Smooth muscle cell (in vitro differentiated cells): ENCODE measurements around the gene BEST2. TPM values are rescaled to one million over a fixed set of nuclear protein-coding genes. Genes with fewer than 3 reads are reported as not detected.

Experiments used
- DNase-seq: peaks from one replicate; lab custom pipeline; 2025; ENCODE audit not compliant: unreplicated experiment; lab: John Stamatoyannopoulos, UW
- H2AFZ ChIP-seq: fragments of 200-600 bp; sonication (generic); 2 replicates; pipeline ENCODE4 v1.6.0; 2016; ENCODE audit warnings: antibody characterized with exemption, low read depth, mild to moderate bottlenecking
- H3F3A ChIP-seq: fragments of 200-600 bp; sonication (generic); 2 replicates; pipeline ENCODE4 v1.6.0; 2017; ENCODE audit warnings: antibody characterized with exemption, low read depth
- H3K27ac ChIP-seq: fragments of 200-600 bp; sonication (generic); 2 replicates; pipeline ENCODE4 v1.5.1; 2016; ENCODE audit warnings: low read depth, mild to moderate bottlenecking
- H3K27me3 ChIP-seq: fragments of 200-600 bp; sonication (generic); 2 replicates; pipeline ENCODE4 v1.6.1; 2016; ENCODE audit warnings: low read depth, mild to moderate bottlenecking
- H3K36me3 ChIP-seq: fragments of 200-600 bp; sonication (generic); 2 replicates; pipeline ENCODE4 v1.5.1; 2016; ENCODE audit warnings: low read depth
- H3K4me1 ChIP-seq: fragments of 200-600 bp; sonication (generic); 2 replicates; pipeline ENCODE4 v1.5.1; 2016; ENCODE audit warnings: low read depth
- H3K4me2 ChIP-seq: fragments of 200-600 bp; sonication (generic); 2 replicates; pipeline ENCODE4 v1.6.0; 2016; ENCODE audit warnings: mild to moderate bottlenecking
- H3K4me3 ChIP-seq: fragments of 200-600 bp; sonication (generic); 2 replicates; pipeline ENCODE4 v1.5.1; 2016; ENCODE audit warnings: mild to moderate bottlenecking
- H3K79me2 ChIP-seq: fragments of 200-600 bp; sonication (generic); 2 replicates; pipeline ENCODE4 v1.6.0; 2016; ENCODE audit warnings: low read depth, mild to moderate bottlenecking
- H3K9ac ChIP-seq: fragments of 200-600 bp; sonication (generic); 2 replicates; pipeline ENCODE4 v1.6.0; 2016; ENCODE audit warnings: low read depth
- H3K9me3 ChIP-seq: fragments of 200-600 bp; sonication (generic); replicated peaks from 2 replicates; pipeline ENCODE4 v1.5.1; 2016; ENCODE audit warnings: low read depth
- H4K20me1 ChIP-seq: fragments of 200-600 bp; sonication (generic); 2 replicates; pipeline ENCODE4 v1.6.0; 2016; ENCODE audit warnings: low read depth
- CTCF ChIP-seq: fragments of 200-600 bp; sonication (generic); IDR thresholded peaks from 2 replicates; pipeline ENCODE4 v1.5.1; 2017; ENCODE audit warnings: borderline replicate concordance, mild to moderate bottlenecking, antibody characterized with exemption; ENCODE audit not compliant: insufficient read depth, poor library complexity, severe bottlenecking
- WGBS: methylation state at CpG from one replicate; pipeline ENCODE4 v1.1.7; 2016; ENCODE audit warnings: low lambda C conversion rate; 5-methylcytosine and 5-hydroxymethylcytosine counted together
- polyA plus RNA-seq: library from polyadenylated mRNA; unstranded; fragments of >200 nt; fragmentation: Nextera tagmentation; extraction: Ambion mirVana; gene quantifications from 2 replicates; pipeline ENCODE4 v1.2.1, GENCODE V29; 2016
- total RNA-seq: library from RNA; depleted of rRNA; stranded (reverse); fragments of >200 nt; gene quantifications from 2 replicates; pipeline ENCODE4 v1.2.3, GENCODE V29; 2014

BEST2 gene
- total and polyA plus RNA-seq, 2 experiments from 2014 or later = not detected

- peaks cover 6% of the 10 kb centered on the region for H3K4me1 ChIP-seq
- no peak overlapping the region for H3K4me3 ChIP-seq
- no peak overlapping the region for H3K9ac ChIP-seq
- H3K27me3 ChIP-seq = no peaks in the 10 kb centered on the region
- H4K20me1 ChIP-seq = no peaks in the 10 kb centered on the region
- no peaks in the 10 kb centered on the region for H3K9me3 ChIP-seq
- H2AFZ ChIP-seq = no peak overlapping the region
- H3K4me2 ChIP-seq = no peak overlapping the region
- TF ChIP-seq CTCF = no peak
- no peaks in the 10 kb centered on the region for H3K36me3 ChIP-seq
- no peak overlapping the region for H3K27ac ChIP-seq
- 96% methylated on average over 15 of the region's 15 CpGs for WGBS
- DNase-seq = no peak
- no peaks in the 10 kb centered on the region for H3K79me2 ChIP-seq
- H3F3A ChIP-seq = no peaks in the 10 kb centered on the region
Observed at GRCh38 chr19:12767666-12768065, 16.1 kb downstream of the BEST2 start.

- H3K27me3 ChIP-seq = no peaks in the 10 kb centered on the region
- peaks cover 7% of the 10 kb centered on the region for H3K4me1 ChIP-seq
- no peaks in the 10 kb centered on the region for H3K9me3 ChIP-seq
- no peaks in the 10 kb centered on the region for H3K36me3 ChIP-seq
- H4K20me1 ChIP-seq = no peaks in the 10 kb centered on the region
- peaks cover 13% of the 10 kb centered on the region for H3F3A ChIP-seq
- H3K27ac ChIP-seq = no peak overlapping the region
- H2AFZ ChIP-seq = no peak overlapping the region
- peak overlapping the region; percentile 12 for H3K4me2 ChIP-seq
- no peak for DNase-seq
- no peak overlapping the region for H3K9ac ChIP-seq
- no peak for TF ChIP-seq CTCF
- H3K4me3 ChIP-seq = no peak overlapping the region
- no peaks in the 10 kb centered on the region for H3K79me2 ChIP-seq
- WGBS = 44% methylated on average over 13 of the region's 37 CpGs
Observed at GRCh38 chr19:12769689-12770088, 18.1 kb downstream of the BEST2 start.

GRCh38 chr19:12770922-12771321, 19.3 kb downstream of the BEST2 start:
- no peak for TF ChIP-seq CTCF
- Histone ChIP-seq H3K36me3 (no peaks in the 10 kb centered on the region), H3K9me3 (no peaks in the 10 kb centered on the region), H3K27me3 (no peaks in the 10 kb centered on the region), H3K4me1 (peaks cover 12% of the 10 kb centered on the region), H3K4me2 (no peak overlapping the region), H3K79me2 (no peaks in the 10 kb centered on the region), H3K4me3 (no peak overlapping the region), H3F3A (peaks cover 15% of the 10 kb centered on the region), H3K9ac (no peak overlapping the region), H4K20me1 (no peaks in the 10 kb centered on the region), H2AFZ (no peak overlapping the region), H3K27ac (no peak overlapping the region)
- DNase-seq = no peak
- 98% methylated on average over 13 of the region's 13 CpGs for WGBS

GRCh38 chr19:12772323-12772722, 20.7 kb downstream of the BEST2 start:
- Histone ChIP-seq H2AFZ (no peak overlapping the region), H4K20me1 (no peaks in the 10 kb centered on the region), H3K9me3 (no peaks in the 10 kb centered on the region), H3K9ac (no peak overlapping the region), H3K27me3 (no peaks in the 10 kb centered on the region), H3F3A (peaks cover 18% of the 10 kb centered on the region), H3K27ac (no peak overlapping the region), H3K36me3 (no peaks in the 10 kb centered on the region), H3K79me2 (peaks cover 6% of the 10 kb centered on the region), H3K4me2 (no peak overlapping the region), H3K4me1 (peaks cover 12% of the 10 kb centered on the region), H3K4me3 (no peak overlapping the region)
- WGBS = 88% methylated on average over 4 of the region's 4 CpGs
- no peak for DNase-seq
- TF ChIP-seq CTCF = no peak
